DND-41 (cell line): ENCODE results near the gene SPACA7.

Source experiments
- CTCF ChIP-seq: IDR thresholded peaks from 2 replicates; pipeline ENCODE4 v1.5.1; 2012; ENCODE audit warnings: borderline replicate concordance, low read length, moderate library complexity, mild to moderate bottlenecking; ENCODE audit not compliant: poor library complexity, severe bottlenecking; ENCODE audit errors: extremely low read depth
- EZH2 ChIP-seq: IDR thresholded peaks from 3 replicates; pipeline ENCODE4 v1.6.1; 2012; ENCODE audit warnings: borderline replicate concordance, low read depth, mild to moderate bottlenecking, moderate library complexity, low read length, inconsistent platforms; ENCODE audit not compliant: severe bottlenecking

GRCh38 chr13:112358156-112358555 lies 18.0 kb upstream of the SPACA7 start:
- TF ChIP-seq CTCF, result no peak
- no peak for TF ChIP-seq EZH2
